B cell (primary cell): Measurements from ENCODE around the gene EIF5A. TPM values are rescaled to one million over a fixed set of nuclear protein-coding genes. Genes with fewer than 3 reads are reported as not detected.

Experiments
- ATAC-seq: fragments of 200-7000 bp; cut with Tn5 transposase; one replicate; pipeline ENCODE4 v1.10.0; 2021; ENCODE audit warnings: low read depth, mild to moderate bottlenecking, moderate number of reproducible peaks, moderate library complexity
- CTCF ChIA-PET: fragments of 350-600 bp; sonication (Branson Sonifier 250); formaldehyde crosslinking; loops from one replicate; lab custom pipeline; 2021; ENCODE audit warnings: antibody characterized with exemption, inconsistent platforms; lab: Charles Lee
- POLR2A ChIA-PET: fragments of 350-600 bp; sonication (Branson Sonifier 250); formaldehyde crosslinking; loops from one replicate; lab custom pipeline; 2021; ENCODE audit warnings: antibody characterized with exemption; lab: Charles Lee
- DNase-seq: peaks from one replicate; pipeline ENCODE4 v3.0.0; 2013
- H2AFZ ChIP-seq: 2 replicates; pipeline ENCODE4 v1.6.1; 2012; ENCODE audit warnings: mild to moderate bottlenecking, low read depth, low read length; ENCODE audit not compliant: insufficient read depth, poor library complexity, severe bottlenecking
- H3K27ac ChIP-seq, 2 donors: 1 replicate in 1 of 2; 2 replicates in 1 of 2; pipeline ENCODE4 v1.5.1; 2012 to 2013; ENCODE audit warnings: low read length in 2 of 2, mild to moderate bottlenecking in 2 of 2, moderate library complexity in 1 of 2
- H3K27me3 ChIP-seq, 4 experiments: fragments of 200-600 bp in 1 of 4; sonication (generic) in 1 of 4; replicated peaks in 1 of 4; 1 replicate in 2 of 4; 2 replicates in 2 of 4; pipeline versions ENCODE4 v1.6.1 to v1.7.0; 2013 to 2016; ENCODE audit warnings: low read length in 3 of 4, mild to moderate bottlenecking in 2 of 4, mixed read lengths in 1 of 4, moderate library complexity in 1 of 4; ENCODE audit not compliant: insufficient read depth in 4 of 4, control insufficient read depth in 3 of 4; ENCODE audit errors: control extremely low read depth in 1 of 4
- H3K36me3 ChIP-seq, 2 experiments: replicated peaks in 1 of 2; 1 replicate in 1 of 2; 2 replicates in 1 of 2; pipeline versions ENCODE4 v1.6.1 to v1.7.1; 2013; ENCODE audit warnings: low read length in 1 of 2; ENCODE audit not compliant: insufficient read depth in 2 of 2, control insufficient read depth in 1 of 2; ENCODE audit errors: control extremely low read depth in 1 of 2, extremely low read depth in 1 of 2
- H3K4me1 ChIP-seq, 2 donors: fragments of 200-600 bp in 1 of 2; sonication (generic) in 1 of 2; 1 replicate in 1 of 2; 2 replicates in 1 of 2; pipeline versions ENCODE4 v1.5.1 to v1.6.1; 2013 to 2017; ENCODE audit warnings: low read length in 2 of 2; ENCODE audit not compliant: control insufficient read depth in 2 of 2, insufficient read depth in 2 of 2
- H3K4me2 ChIP-seq: replicated peaks from 2 replicates; pipeline ENCODE3; 2012; ENCODE audit warnings: mild to moderate bottlenecking, low read depth, low read length; ENCODE audit not compliant: poor library complexity, severe bottlenecking
- H3K4me3 ChIP-seq, 5 experiments: fragments of 200-600 bp in 1 of 5; sonication (generic) in 1 of 5; 1 replicate in 3 of 5; 2 replicates in 2 of 5; pipeline versions ENCODE4 v1.5.1 to v1.7.0; 2011 to 2016; ENCODE audit warnings: low read length in 4 of 5, mild to moderate bottlenecking in 4 of 5, low read depth in 2 of 5, control low read depth in 1 of 5, moderate library complexity in 1 of 5; ENCODE audit not compliant: insufficient read depth in 1 of 5; ENCODE audit errors: control extremely low read depth in 1 of 5, extremely low read depth in 1 of 5
- H3K79me2 ChIP-seq: fragments of 200-600 bp; sonication (generic); one replicate; pipeline ENCODE4 v1.6.0; 2016; ENCODE audit warnings: low read length; ENCODE audit not compliant: control insufficient read depth, insufficient read depth
- H3K9ac ChIP-seq: fragments of 200-600 bp; sonication (generic); 2 replicates; pipeline ENCODE4 v1.6.1; 2017; ENCODE audit warnings: mild to moderate bottlenecking, low read length, moderate library complexity
- H3K9me3 ChIP-seq, 3 donors: one replicate each; pipeline versions ENCODE4 v1.6.1 to v1.7.1; 2013; ENCODE audit warnings: low read length in 2 of 3; ENCODE audit not compliant: control insufficient read depth in 2 of 3, insufficient read depth in 1 of 3; ENCODE audit errors: control extremely low read depth in 1 of 3
- H4K20me1 ChIP-seq: 2 replicates; pipeline ENCODE4 v1.6.0; 2012; ENCODE audit warnings: mild to moderate bottlenecking, low read length; ENCODE audit not compliant: insufficient read depth, control insufficient read depth, poor library complexity, severe bottlenecking
- H3K27ac Mint-ChIP-seq: one replicate; pipeline ENCODE4 v1.8.0; 2021; ENCODE audit warnings: mixed read lengths
- H3K27me3 Mint-ChIP-seq: one replicate; pipeline ENCODE4 v1.8.0; 2021; ENCODE audit warnings: mixed read lengths
- H3K4me1 Mint-ChIP-seq: one replicate; pipeline ENCODE4 v1.8.0; 2021; ENCODE audit warnings: mixed read lengths
- H3K4me3 Mint-ChIP-seq: one replicate; pipeline ENCODE4 v1.8.0; 2021; ENCODE audit warnings: mixed read lengths
- H3K9me3 Mint-ChIP-seq: one replicate; pipeline ENCODE4 v1.8.0; 2022; ENCODE audit warnings: mixed read lengths; ENCODE audit not compliant: insufficient read depth
- CTCF ChIP-seq: fragments of 200-600 bp; IDR thresholded peaks from one replicate; pipeline ENCODE4 v1.8.0; 2022; ENCODE audit warnings: antibody characterized with exemption, mild to moderate bottlenecking
- EZH2 ChIP-seq: IDR thresholded peaks from 2 replicates; pipeline ENCODE4 v1.6.1; 2012; ENCODE audit warnings: borderline replicate concordance, low read depth, mild to moderate bottlenecking, moderate library complexity, low read length; ENCODE audit not compliant: insufficient read depth, poor library complexity, severe bottlenecking
- WGBS: methylation state at CpG from one replicate; pipeline ENCODE4 v1.1.5; 2013; ENCODE audit warnings: missing lambda C conversion rate; ENCODE audit not compliant: insufficient coverage; 5-methylcytosine and 5-hydroxymethylcytosine counted together
- intact Hi-C: fragments of 100-400 bp; cut with micrococcal nuclease; formaldehyde crosslinking; loops from one replicate; pipeline ENCODE4 v1.10.0; 2022
- polyA plus RNA-seq: library from polyadenylated mRNA; depleted of rRNA; stranded (reverse); fragments of >200 nt; gene quantifications from 2 replicates; pipeline ENCODE4 v1.2.3, GENCODE V29; 2012
- total RNA-seq, 2 donors: library from RNA; stranded (reverse); fragments of 120-200 nt in 1 of 2; gene quantifications; 1 replicate in 1 of 2; 2 replicates in 1 of 2; pipeline versions ENCODE4 v1.2.3 to v1.2.4, GENCODE V29; 2013 to 2022

Gene EIF5A
- total and polyA plus RNA-seq, 2 donors (not counting 1 experiment from before 2014, with no cell fraction given) = 233 to 576 TPM

GRCh38 chr17:7308625-7309433 lies 1.4 kb downstream of the EIF5A start:
- ATAC-seq (peak; percentile 26), DNase-seq (peak; percentile 94)
- H3K4me3 Mint-ChIP-seq = peak overlapping the region; percentile 95
- no peaks in the 10 kb centered on the region for H3K27me3 Mint-ChIP-seq
- ChIA-PET CTCF (interaction anchor here (0.9 to 1.9 kb wide), 7 partner anchors 13 to 45 kb away, joined by 3 to 5 read pairs (median 4); no protein-coding TSS in a partner anchor), POLR2A (interaction anchor here (0.6 to 1.9 kb wide), 10 partner anchors 13 to 864 kb away, joined by 3 to 18 read pairs (median 6); partner anchors contain the start of genes ACAP1, DVL2, MPDU1 and NEURL4)
- H3K9me3 ChIP-seq = no peaks in the 10 kb centered on the region
- H3K27ac Mint-ChIP-seq = peak overlapping the region; percentile 97
- H3K9ac ChIP-seq = peak overlapping the region; percentile 97
- H3K27me3 ChIP-seq = no peaks in the 10 kb centered on the region
- TF ChIP-seq EZH2 (no peak), CTCF (no peak)
- peaks cover 57% of the 10 kb centered on the region for H3K79me2 ChIP-seq
- H3K4me2 ChIP-seq = peak overlapping the region; percentile 93
- 0% methylated on average over 8 of the region's 14 CpGs for WGBS
- H3K36me3 ChIP-seq = peaks cover 5 to 46% of the 10 kb centered on the region in 2 experiments
- H4K20me1 ChIP-seq = peaks cover 57% of the 10 kb centered on the region
- H3K4me1 Mint-ChIP-seq = peaks cover 55% of the 10 kb centered on the region
- peaks cover 19 to 50% of the 10 kb centered on the region in 2 donors for H3K4me1 ChIP-seq
- intact Hi-C loops = loop anchor here (5.0 kb wide), 1 partner anchor 148 kb away; no protein-coding TSS in a partner anchor
- peak overlapping the region; percentile 81 to 96 (median 94) for H3K4me3 ChIP-seq
- H3K27ac ChIP-seq = peak overlapping the region; percentile 98 to 99
- H2AFZ ChIP-seq = no peak overlapping the region
- H3K9me3 Mint-ChIP-seq = no peaks in the 10 kb centered on the region
